Activated CD8-positive, alpha-beta memory T cell treated with anti-CD3 and anti-CD28 coated beads for 4 hours (primary cell): Measurements from ENCODE around the gene ENTPD7.
"Not testable (repeated sequence)": the region's sequence is repeated elsewhere in the genome, so short reads cannot be mapped to it uniquely, and the experiment has no call there.

Experiments
- DNase-seq, 2 donors: peaks; one replicate each; pipeline ENCODE4 v3.0.0-alpha.2; 2020; ENCODE audit warnings: low read depth in 2 of 2

Gene ENTPD7

DNA sequence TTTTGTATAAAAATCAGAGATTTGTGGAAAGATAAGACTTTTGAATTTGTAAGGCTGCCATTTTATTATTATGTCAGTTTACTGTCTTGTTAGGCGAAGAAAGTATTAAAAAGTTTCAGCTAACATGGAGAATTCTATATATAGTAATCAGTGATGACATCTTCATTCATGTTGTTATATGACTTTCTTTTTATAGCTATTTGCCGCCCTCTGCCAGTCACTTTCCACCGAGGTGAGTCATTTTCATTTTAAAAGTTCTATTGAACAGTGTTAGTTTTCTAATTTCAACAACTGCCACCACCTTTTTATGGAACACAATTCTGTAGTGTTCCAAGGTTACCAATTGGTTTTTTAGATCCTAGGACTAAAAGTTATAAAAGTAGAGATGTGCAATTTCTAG, 84.5 kb downstream of the ENTPD7 start:
- no peak for DNase-seq

DNA sequence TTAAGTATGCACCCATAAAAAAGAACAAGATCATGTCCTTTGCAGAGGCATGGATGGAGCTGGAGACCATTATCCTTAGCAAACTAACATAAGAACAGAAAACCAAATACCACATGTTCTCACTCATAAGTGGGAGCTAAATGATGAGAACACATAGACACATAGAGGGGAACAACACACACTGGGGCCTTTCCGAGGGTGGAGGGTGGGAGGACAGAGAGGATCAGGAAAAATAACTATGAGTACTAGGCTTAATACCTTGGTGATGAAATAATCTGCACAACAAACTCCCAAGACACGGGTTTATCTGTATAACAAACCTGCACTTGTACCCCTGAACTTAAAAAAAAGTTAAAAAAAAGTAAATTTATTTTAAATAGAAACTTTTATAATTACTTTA, 86.9 kb downstream of the ENTPD7 start:
- not testable (repeated sequence) for DNase-seq

DNA sequence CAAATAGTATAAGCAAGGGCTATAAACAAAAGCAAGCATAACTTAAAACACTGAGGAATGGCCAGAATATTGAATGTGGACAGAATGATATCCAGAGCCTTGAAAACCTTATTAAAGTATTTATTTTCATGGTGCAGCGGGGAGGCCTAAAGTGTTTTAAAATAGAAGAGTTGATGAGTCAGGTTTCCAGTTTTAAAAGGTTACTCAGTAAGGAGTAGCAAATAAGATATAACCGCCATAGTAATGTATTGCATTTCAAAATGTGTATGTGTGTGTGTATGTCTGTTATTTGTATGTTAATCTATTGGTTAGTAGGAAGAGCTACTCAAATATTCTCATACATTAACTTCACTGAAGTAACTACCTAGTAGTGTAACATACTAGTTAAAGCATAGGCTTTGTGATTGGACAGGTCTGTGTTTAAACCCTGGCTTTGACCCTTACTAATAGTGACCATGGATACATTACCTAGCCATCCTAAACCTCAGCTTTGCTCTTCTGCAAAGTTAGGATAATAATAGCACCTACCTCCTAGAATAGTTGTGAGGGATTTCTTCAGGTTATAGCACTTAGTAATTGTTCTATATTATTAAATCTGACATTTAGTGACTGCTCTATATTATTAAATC, 89.6 kb downstream of the ENTPD7 start:
- no peak for DNase-seq

DNA sequence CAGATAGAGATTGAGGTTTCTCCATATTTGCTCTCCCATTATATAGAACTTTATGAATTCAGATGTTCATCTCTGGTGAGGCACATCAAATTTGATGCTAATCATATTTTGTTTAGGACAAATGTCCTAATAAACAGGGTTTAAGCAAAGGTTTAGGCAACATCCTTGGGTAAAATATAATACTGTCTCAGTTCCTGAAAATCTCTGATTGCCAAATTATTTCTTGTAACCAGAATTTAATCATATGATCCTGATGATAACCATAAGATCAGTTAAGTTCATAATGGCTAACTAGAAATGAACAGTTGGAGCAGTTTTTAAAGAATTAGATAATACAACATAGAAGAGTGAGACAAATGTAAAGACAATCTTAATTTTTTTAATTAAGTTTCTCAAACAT, 91.3 kb downstream of the ENTPD7 start:
- DNase-seq, result no peak

DNA sequence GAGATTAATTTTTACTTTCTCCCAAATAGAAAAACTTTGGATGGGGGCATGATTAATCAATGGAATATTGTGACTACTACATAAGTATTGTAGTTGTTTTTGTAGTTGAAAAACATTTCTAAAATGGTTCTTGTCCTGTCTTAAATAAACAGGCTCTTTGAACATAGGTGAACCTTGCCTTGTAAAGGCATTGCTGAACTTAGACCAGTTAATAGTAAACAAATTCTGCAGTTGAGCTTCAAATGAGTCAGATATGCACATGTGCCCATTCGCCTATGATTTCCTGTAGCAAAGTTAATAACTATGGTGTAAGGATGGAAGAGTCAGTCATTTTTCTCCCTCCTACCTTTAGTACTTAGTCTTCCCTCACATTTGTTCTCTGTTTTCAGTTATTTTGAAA, 95.4 kb downstream of the ENTPD7 start:
- no peak for DNase-seq
